HG03432 (cell line): ENCODE measurements around the gene ZNF774.
A peak's percentile ranks its signal among the peaks of the same experiment; 100 is the strongest.
"Not testable (repeated sequence)": the region's sequence is repeated elsewhere in the genome, so short reads cannot be mapped to it uniquely, and the experiment has no call there.

Source experiments
- ATAC-seq: cut with Tn5 transposase; IDR thresholded peaks from one replicate; pipeline ENCODE4 v1.9.1; 2021; ENCODE audit warnings: mild to moderate bottlenecking, moderate library complexity; ENCODE audit not compliant: unreplicated experiment

ZNF774 gene

GRCh38 chr15:90344662-90345061, 7.4 kb upstream of the ZNF774 start:
- no peak for ATAC-seq

DNA sequence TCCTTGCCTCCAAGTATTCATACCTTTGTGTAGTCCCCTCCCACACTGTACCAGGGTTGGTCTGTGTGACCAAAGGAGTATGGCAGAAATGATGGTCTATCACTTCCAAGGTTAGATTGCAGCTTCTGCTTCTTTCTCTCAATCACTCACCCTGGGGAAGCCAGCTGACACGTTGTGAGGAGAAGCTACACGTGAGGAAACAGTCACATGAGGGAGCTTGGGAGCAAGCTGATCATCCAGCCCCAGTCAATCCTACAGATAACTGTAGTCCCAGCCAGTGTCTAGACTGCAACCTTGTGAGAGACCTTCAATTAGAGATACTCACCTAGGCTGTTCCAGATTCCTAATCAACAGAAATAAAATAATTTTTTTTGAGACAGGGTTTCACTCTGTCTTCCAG, 6.2 kb upstream of the ZNF774 start:
- no peak for ATAC-seq

- not testable (repeated sequence) for ATAC-seq
These were observed 4.5 kb upstream of the ZNF774 start for GRCh38 chr15:90347431-90348065.

DNA sequence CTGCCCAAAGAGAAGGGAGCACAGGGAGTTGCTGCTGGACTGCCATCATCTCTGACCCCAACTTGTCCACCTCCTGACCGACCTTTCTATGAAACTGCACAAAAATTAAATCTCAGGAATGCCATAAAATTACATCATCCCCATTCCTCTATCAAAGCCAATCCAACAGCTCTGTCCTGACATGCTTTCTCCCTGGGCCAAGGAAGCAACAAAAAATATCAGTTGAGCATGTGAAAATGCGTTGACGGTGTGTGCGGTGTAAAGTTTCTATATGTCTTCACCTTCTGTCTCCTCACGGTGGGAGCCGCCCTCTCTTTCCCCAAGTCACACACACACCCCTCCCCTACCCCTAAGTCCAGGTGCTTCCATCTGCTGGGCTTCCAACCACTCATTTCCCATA, 3.6 kb upstream of the ZNF774 start:
- no peak for ATAC-seq

GRCh38 chr15:90349072-90349471, 3.0 kb upstream of the ZNF774 start:
- no peak for ATAC-seq

DNA sequence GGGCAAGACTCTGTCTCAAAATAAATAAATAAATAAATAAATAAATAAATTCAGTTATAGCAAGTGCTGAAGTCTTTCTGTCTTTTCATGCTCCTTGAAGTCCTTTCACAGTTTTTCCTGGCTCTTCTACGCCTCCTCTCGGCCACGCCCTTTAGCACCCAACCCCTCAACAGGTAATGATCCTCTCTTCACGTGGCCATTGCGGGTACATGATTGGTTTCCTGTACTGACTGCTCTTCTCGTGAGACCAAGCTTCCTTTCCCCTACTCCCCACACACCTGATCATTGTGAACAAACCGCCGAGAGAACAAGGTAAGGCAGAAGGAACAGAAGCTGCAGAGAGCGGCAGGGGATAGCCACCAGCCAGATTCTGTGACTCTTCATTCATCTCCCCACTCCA, 2.3 kb upstream of the ZNF774 start:
- no peak for ATAC-seq

DNA sequence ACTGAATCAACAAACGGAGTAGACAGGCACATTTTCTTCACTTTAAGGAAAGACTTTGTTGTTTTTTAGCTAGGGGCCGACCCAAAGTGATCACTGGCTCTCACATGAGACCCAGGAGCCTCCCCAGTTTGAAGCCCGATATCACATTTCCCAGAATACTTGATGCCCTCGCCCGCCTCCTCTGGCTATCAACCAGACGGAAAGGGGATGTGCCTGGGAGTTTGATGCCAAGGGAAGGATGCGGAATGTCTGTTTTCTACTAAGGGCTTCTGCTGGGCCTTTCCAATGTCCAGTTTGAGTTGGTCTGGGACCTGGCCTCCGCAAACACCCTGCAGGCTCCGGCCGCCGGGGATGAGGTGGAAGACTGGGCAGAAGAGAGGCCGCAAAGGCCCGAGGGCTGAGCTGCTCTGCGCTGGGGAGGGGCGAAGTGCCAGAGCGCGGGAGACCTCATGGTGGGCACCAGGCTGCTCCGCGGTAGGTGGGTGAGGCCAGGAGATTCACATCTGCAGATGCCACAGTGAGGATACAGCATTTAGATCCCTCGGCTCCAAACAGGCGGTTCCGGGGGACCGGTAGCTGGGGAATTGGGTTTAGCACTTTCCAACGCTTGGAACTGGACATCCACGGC, 491 bp upstream of the ZNF774 start:
- ATAC-seq: peak; percentile 18

DNA sequence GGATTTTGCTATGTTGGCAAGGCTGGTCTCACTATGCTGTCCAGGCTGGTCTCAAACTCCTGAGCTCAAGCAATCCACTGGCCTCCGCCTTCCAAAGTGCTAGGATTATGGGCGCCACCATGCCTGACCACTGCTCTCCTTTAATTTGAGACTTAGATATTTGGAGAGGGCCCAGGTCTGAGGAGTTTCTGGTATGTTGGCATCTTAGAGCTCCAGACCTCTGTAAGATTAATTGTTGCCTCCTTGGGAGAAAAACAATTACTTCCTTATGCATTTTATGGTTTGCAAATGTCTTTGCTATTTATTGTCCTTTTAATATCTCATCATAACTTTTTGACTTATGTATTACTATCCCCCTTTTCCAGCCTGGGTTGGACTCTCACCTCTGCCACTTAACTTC, 2.9 kb downstream of the ZNF774 start:
- ATAC-seq: no peak

DNA sequence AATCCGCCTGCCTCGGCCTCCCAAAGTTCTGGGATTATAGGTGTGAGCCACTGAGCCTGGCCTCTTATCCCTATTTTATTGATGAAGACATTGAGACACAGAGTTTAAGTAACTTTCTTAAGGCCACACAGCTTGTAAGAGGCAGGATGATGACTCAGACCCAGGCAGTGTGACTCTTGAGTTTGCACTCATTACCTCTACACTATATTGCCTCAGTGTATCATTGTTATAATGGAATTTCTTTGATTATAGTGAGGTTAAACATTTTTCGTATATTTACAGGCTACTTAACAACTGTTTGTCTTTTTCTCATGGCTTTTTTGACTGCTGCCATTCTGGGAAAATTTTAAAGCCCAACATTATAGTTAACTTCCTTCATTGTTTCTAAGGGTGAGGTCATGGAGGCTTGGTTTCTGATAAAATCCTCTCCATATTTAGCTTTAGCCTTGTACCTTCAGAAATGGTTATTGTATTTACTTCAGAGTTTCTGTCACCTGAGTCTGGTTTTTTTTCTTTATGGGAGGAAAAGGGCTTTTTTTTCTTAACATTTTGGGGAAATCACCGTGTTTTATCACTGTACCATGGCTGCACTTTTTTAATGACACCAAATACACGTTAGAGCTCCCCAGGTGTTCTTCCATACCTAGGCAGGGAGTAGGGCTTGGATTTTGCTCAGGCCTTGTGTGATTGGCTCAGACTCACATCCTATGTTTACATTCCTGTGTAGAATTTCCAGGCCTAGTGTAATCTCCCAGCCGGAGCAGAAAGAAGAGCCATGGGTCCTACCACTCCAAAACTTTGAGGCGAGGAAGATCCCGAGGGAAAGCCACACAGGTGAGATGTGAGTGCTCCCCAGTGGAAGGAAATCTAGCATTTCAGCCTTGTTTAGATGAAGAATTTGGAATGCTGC, 6.3 kb downstream of the ZNF774 start:
- ATAC-seq: no peak

DNA sequence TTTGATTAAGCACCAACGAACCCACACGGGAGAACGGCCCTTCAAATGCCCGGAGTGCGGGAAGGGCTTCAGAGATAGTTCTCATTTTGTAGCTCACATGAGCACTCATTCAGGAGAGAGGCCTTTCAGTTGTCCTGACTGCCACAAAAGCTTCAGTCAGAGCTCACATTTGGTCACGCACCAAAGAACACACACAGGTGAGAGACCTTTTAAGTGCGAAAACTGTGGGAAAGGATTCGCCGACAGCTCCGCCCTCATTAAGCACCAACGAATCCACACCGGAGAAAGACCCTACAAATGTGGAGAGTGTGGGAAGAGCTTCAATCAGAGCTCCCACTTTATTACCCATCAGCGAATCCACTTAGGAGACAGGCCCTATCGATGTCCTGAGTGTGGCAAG, 8.7 kb downstream of the ZNF774 start:
- no peak for ATAC-seq

GRCh38 chr15:90362936-90363212, 10.8 kb downstream of the ZNF774 start:
- ATAC-seq: no peak

GRCh38 chr15:90364251-90364650, 12.2 kb downstream of the ZNF774 start:
- no peak for ATAC-seq

- ATAC-seq: no peak
These were observed 13.5 kb downstream of the ZNF774 start for GRCh38 chr15:90365414-90366055.

DNA sequence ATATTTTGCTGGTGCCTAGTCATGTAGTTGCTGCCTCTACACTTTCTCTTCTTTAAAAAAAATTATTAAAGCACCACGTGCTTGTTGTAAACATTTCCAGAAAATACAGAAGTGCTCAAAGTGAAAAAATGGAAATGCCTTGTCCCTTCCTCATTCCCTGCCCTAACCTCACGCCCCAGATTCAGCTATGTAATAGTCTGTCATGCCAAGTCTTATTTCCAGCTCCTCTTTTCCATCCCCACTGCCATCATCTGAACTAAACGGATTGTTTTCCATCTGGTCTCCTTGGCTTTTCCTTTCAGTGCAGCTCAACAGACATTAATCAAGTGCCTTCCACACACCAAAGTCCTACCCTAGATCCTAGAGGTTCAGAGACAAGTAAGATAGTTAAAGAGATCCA, 15.5 kb downstream of the ZNF774 start:
- ATAC-seq: no peak

- no peak for ATAC-seq
These were observed 23.0 kb downstream of the ZNF774 start for GRCh38 chr15:90375071-90375470.

GRCh38 chr15:90376789-90377188, 24.7 kb downstream of the ZNF774 start:
- ATAC-seq: no peak

DNA sequence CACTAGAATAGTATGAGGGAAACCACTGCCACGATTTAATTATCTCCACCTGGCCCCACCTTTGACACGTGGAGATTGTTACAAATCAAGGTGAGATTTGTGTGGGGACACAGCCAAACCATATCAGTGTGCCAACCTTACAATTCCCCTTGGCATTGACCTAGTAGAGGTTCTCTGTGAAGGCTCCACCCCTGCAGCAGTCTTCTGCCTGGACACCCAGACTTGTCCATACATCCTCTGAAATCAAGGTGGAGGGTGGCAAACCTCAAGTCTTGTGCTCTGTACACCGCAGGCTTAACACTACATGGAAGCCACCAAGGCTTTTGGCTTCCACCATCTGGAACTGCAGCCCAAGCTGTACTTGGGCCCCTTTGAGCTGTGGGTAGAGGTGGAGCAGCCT, 27.2 kb downstream of the ZNF774 start:
- no peak for ATAC-seq

DNA sequence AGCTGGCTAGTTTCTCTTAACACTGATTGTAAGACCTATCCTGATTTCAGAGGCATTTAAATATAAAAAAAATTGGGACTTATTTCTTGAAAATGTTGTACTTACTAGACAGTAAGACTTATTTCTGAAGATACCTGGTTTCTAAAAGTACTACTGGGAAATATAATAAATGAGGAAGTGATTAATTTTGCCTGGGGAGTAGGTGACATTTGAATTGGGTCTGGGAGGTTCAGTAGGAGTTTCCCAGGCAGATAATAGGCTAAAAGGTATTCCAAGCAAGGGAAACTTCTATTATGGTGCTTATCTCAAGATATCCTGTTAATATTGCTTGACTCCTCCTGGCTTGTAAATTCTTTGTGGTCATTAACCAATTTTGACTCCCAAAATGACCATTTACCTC, 29.4 kb downstream of the ZNF774 start:
- ATAC-seq: no peak

DNA sequence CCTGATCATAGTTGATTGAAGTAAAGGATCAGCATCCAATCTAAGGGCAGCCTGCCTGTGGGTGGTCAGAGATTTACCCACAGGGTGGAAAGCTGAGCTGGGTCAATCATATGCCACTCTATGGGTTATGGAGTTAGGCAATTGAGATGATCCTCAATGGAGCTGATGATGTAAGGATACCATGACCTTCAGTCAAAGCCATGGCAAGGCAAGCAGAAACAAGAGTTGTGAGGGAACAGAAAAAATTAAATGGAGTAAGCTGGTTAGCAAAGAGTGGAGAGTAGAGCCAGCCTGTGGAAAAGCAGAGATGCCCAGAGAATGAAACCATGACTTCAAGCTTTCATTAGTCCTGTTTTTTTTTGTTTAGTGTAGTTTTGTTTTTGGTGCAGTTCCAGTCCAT, 30.2 kb downstream of the ZNF774 start:
- ATAC-seq: no peak

- no peak for ATAC-seq
These were observed 34.1 kb downstream of the ZNF774 start for GRCh38 chr15:90386221-90386620.

DNA sequence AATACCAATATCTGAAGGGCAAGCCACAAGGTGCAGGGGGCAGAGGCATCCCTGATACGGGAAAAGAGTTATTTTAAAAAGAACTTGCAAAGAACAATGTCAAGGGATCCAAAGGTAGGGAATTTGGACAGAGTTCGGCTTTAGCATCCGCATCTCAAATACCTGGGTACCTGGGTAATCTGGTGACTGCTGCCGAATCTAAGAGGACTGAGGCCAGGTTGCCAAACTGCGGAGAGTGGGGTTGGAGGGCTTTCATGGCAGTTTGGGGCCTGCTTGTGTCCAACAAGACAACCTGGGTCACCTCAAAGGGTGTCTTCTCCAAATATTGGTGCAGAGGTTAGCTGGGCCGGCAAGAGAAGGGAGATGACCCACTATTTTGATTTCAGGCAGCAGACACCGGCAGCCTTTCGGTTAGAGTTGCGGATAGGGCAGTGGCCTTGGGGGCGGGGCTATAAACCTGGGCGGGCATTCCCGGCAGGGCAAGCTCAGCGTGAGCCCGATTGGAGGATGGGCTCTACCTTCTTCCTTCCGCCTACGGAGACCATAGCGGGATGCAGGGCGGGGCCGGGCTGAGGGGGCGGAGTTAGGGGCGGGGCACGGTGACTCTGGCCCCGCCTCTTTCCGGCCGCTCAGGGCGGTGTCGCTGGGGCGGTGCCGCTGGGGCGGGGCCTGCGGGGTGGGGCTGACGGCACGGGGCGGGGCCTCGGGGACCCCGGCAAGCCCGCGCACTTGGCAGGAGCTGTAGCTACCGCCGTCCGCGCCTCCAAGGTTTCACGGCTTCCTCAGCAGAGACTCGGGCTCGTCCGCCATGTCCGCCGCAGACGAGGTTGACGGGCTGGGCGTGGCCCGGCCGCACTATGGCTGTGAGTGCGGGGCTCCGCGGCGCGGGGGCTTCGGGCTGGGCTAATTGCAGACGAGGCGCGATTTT, 35.7 kb downstream of the ZNF774 start, which contains the start of gene IQGAP1:
TSS of gene IQGAP1 (plus strand) at position 709 of the 928 bp plus-strand sequence. CDS start at position 809, 100 bp downstream.
- ATAC-seq: peak; percentile 93
